HuH-7 (cell line): ENCODE results near the gene UTP20.

Experiments
- DNase-seq: peaks from one replicate; pipeline ENCODE4 v3.0.0; 2011; ENCODE audit warnings: low spot score

The UTP20 gene

GRCh38 chr12:101280006-101280505 is at the start of gene UTP20:
TSS of gene UTP20 (plus strand) at chr12:101280105. CDS start at chr12:101280283, 178 bp downstream.
- peak; percentile 61 for DNase-seq

- DNase-seq: no peak
Observed at GRCh38 chr12:101230547-101230946, 49.4 kb upstream of the UTP20 start.

- no peak for DNase-seq
Observed at GRCh38 chr12:101231636-101232035, 48.3 kb upstream of the UTP20 start.

GRCh38 chr12:101235686-101236085 is 44.2 kb upstream of the UTP20 start:
- DNase-seq: no peak

GRCh38 chr12:101238306-101238705 is 41.6 kb upstream of the UTP20 start:
- DNase-seq: no peak

- DNase-seq: no peak
Observed at GRCh38 chr12:101238800-101239329, 41.0 kb upstream of the UTP20 start.

GRCh38 chr12:101243074-101243473 is 36.8 kb upstream of the UTP20 start:
- DNase-seq: no peak

GRCh38 chr12:101243616-101244015 is 36.3 kb upstream of the UTP20 start:
- DNase-seq: no peak

GRCh38 chr12:101256266-101256665 is 23.6 kb upstream of the UTP20 start:
- no peak for DNase-seq

GRCh38 chr12:101257357-101257756 is 22.5 kb upstream of the UTP20 start:
- DNase-seq: no peak

- DNase-seq: no peak
Observed at GRCh38 chr12:101267111-101267510, 12.8 kb upstream of the UTP20 start.

- DNase-seq: no peak
Observed at GRCh38 chr12:101276433-101276832, 3.5 kb upstream of the UTP20 start.

- DNase-seq: no peak
Observed at GRCh38 chr12:101277443-101277842, 2.5 kb upstream of the UTP20 start.

GRCh38 chr12:101287357-101287756 is 7.5 kb downstream of the UTP20 start:
- no peak for DNase-seq

GRCh38 chr12:101297661-101298060 is 17.8 kb downstream of the UTP20 start:
- no peak for DNase-seq

GRCh38 chr12:101298426-101298825 is 18.5 kb downstream of the UTP20 start:
- no peak for DNase-seq

- DNase-seq: no peak
Observed at GRCh38 chr12:101299346-101299745, 19.4 kb downstream of the UTP20 start.

GRCh38 chr12:101299931-101300330 is 20.0 kb downstream of the UTP20 start:
- DNase-seq: no peak

- no peak for DNase-seq
Observed at GRCh38 chr12:101302741-101303140, 22.8 kb downstream of the UTP20 start.

GRCh38 chr12:101305226-101305779 is 25.4 kb downstream of the UTP20 start:
- no peak for DNase-seq

- no peak for DNase-seq
Observed at GRCh38 chr12:101305794-101306193, 25.9 kb downstream of the UTP20 start.

- no peak for DNase-seq
Observed at GRCh38 chr12:101322480-101322879, 42.6 kb downstream of the UTP20 start.

GRCh38 chr12:101323255-101323654 is 43.4 kb downstream of the UTP20 start:
- DNase-seq: no peak

GRCh38 chr12:101325590-101325989 is 45.7 kb downstream of the UTP20 start:
- DNase-seq: no peak
